HUES48 (cell line): ENCODE data around the gene RNU1-4.
"Not testable (repeated sequence)": the region's sequence is repeated elsewhere in the genome, so short reads cannot be mapped to it uniquely, and the experiment has no call there.

Experiments used
- H3K27ac ChIP-seq: one replicate; pipeline ENCODE4 v1.7.0; 2013; ENCODE audit warnings: low read depth, low read length, inconsistent platforms
- H3K27me3 ChIP-seq: 2 replicates; pipeline ENCODE4 v1.6.1; 2013; ENCODE audit warnings: mild to moderate bottlenecking, low read length; ENCODE audit not compliant: control insufficient read depth, insufficient read depth
- H3K36me3 ChIP-seq: 2 replicates; pipeline ENCODE4 v1.6.1; 2013; ENCODE audit warnings: low read length; ENCODE audit not compliant: control insufficient read depth, insufficient read depth
- H3K4me1 ChIP-seq: 2 replicates; pipeline ENCODE4 v1.6.1; 2013; ENCODE audit warnings: mild to moderate bottlenecking, low read length; ENCODE audit not compliant: control insufficient read depth, insufficient read depth
- H3K4me3 ChIP-seq: 2 replicates; pipeline ENCODE4 v1.5.1; 2013; ENCODE audit warnings: mild to moderate bottlenecking, low read depth, low read length
- H3K9ac ChIP-seq: 2 replicates; pipeline ENCODE4 v1.6.1; 2013; ENCODE audit warnings: mild to moderate bottlenecking, low read depth, low read length, moderate library complexity
- H3K9me3 ChIP-seq: 2 replicates; pipeline ENCODE4 v1.6.1; 2013; ENCODE audit warnings: low read length; ENCODE audit not compliant: control insufficient read depth, insufficient read depth

RNU1-4 gene

GRCh38 chr1:16710618-16711017, 29.7 kb upstream of the RNU1-4 start:
- not testable (repeated sequence) for H3K4me3 ChIP-seq, H3K27ac ChIP-seq

GRCh38 chr1:16712131-16712530, 28.2 kb upstream of the RNU1-4 start:
- not testable (repeated sequence) for H3K4me3 ChIP-seq, H3K36me3 ChIP-seq, H3K27ac ChIP-seq, H3K9me3 ChIP-seq, H3K9ac ChIP-seq, H3K4me1 ChIP-seq, H3K27me3 ChIP-seq

More at GRCh38 chr1:16710618-16711017, 29.7 kb upstream of the RNU1-4 start:
- not testable (repeated sequence) for H3K36me3 ChIP-seq, H3K9me3 ChIP-seq, H3K27me3 ChIP-seq, H3K9ac ChIP-seq, H3K4me1 ChIP-seq

GRCh38 chr1:16712582-16712981, 27.7 kb upstream of the RNU1-4 start:
- H3K4me1 ChIP-seq, H3K36me3 ChIP-seq, H3K4me3 ChIP-seq, H3K27me3 ChIP-seq, H3K9me3 ChIP-seq, H3K9ac ChIP-seq, H3K27ac ChIP-seq: not testable (repeated sequence)

GRCh38 chr1:16712984-16713383, 27.3 kb upstream of the RNU1-4 start:
- not testable (repeated sequence) for H3K9ac ChIP-seq

GRCh38 chr1:16713480-16713879, 26.8 kb upstream of the RNU1-4 start:
- not testable (repeated sequence) for H3K9me3 ChIP-seq, H3K27me3 ChIP-seq, H3K4me1 ChIP-seq, H3K36me3 ChIP-seq, H3K27ac ChIP-seq, H3K4me3 ChIP-seq, H3K9ac ChIP-seq

More at GRCh38 chr1:16712984-16713383, 27.3 kb upstream of the RNU1-4 start:
- not testable (repeated sequence) for H3K4me1 ChIP-seq, H3K27ac ChIP-seq, H3K9me3 ChIP-seq, H3K36me3 ChIP-seq, H3K27me3 ChIP-seq, H3K4me3 ChIP-seq

- Histone ChIP-seq H3K4me3 (no peak overlapping the region), H3K27me3 (no peaks in the 10 kb centered on the region), H3K9ac (no peak overlapping the region), H3K4me1 (peaks cover 5% of the 10 kb centered on the region; the same call in 1 of the 2 replicates), H3K9me3 (no peaks in the 10 kb centered on the region), H3K36me3 (no peaks in the 10 kb centered on the region), H3K27ac (no peak overlapping the region)
Measured at GRCh38 chr1:16716691-16717335, 23.5 kb upstream of the RNU1-4 start.

- Histone ChIP-seq H3K9ac (peak overlapping the region; percentile 8; the same call in 1 of the 2 replicates), H3K4me1 (peaks cover 5% of the 10 kb centered on the region; the same call in 1 of the 2 replicates), H3K27me3 (no peaks in the 10 kb centered on the region), H3K4me3 (no peak overlapping the region), H3K27ac (no peak overlapping the region), H3K36me3 (no peaks in the 10 kb centered on the region), H3K9me3 (no peaks in the 10 kb centered on the region)
Measured at GRCh38 chr1:16717336-16718098, 22.8 kb upstream of the RNU1-4 start.

GRCh38 chr1:16718099-16718907, 22.0 kb upstream of the RNU1-4 start:
- not testable (repeated sequence) for H3K27ac ChIP-seq, H3K9me3 ChIP-seq, H3K9ac ChIP-seq, H3K27me3 ChIP-seq, H3K36me3 ChIP-seq, H3K4me3 ChIP-seq, H3K4me1 ChIP-seq

GRCh38 chr1:16718908-16719533, 21.3 kb upstream of the RNU1-4 start:
- Histone ChIP-seq H3K9me3 (no peaks in the 10 kb centered on the region), H3K4me1 (peaks cover 5% of the 10 kb centered on the region; the same call in 1 of the 2 replicates), H3K36me3 (no peaks in the 10 kb centered on the region), H3K9ac (no peak overlapping the region), H3K27ac (no peak overlapping the region), H3K4me3 (no peak overlapping the region), H3K27me3 (no peaks in the 10 kb centered on the region)

- peaks cover 5% of the 10 kb centered on the region; the same call in 1 of the 2 replicates for H3K4me1 ChIP-seq
- H3K36me3 ChIP-seq = no peaks in the 10 kb centered on the region
- H3K9me3 ChIP-seq = no peaks in the 10 kb centered on the region
- H3K27me3 ChIP-seq = no peaks in the 10 kb centered on the region
- no peak overlapping the region for H3K4me3 ChIP-seq
- H3K9ac ChIP-seq = no peak overlapping the region
- no peak overlapping the region for H3K27ac ChIP-seq
Measured at GRCh38 chr1:16719571-16720350, 20.6 kb upstream of the RNU1-4 start.
